ENCODE results near the gene DIS3L2.

DIS3L2 gene

GRCh38 chr2:232200195-232200594, 238.7 kb downstream of the DIS3L2 start:
- DNase-seq, result no peak

GRCh38 chr2:232203166-232203891, 241.8 kb downstream of the DIS3L2 start:
- DNase-seq, result no peak

- no peak for DNase-seq
These were observed 242.4 kb downstream of the DIS3L2 start for GRCh38 chr2:232203936-232204335.

- no peak for DNase-seq
These were observed 243.0 kb downstream of the DIS3L2 start for GRCh38 chr2:232204457-232204931.

- DNase-seq, result no peak
These were observed 245.7 kb downstream of the DIS3L2 start for GRCh38 chr2:232207174-232207573.

GRCh38 chr2:232210306-232210705, 248.8 kb downstream of the DIS3L2 start:
- no peak for DNase-seq

GRCh38 chr2:232211743-232212686, 250.5 kb downstream of the DIS3L2 start:
- no peak for DNase-seq

- no peak for DNase-seq
These were observed 251.7 kb downstream of the DIS3L2 start for GRCh38 chr2:232213176-232213575.

GRCh38 chr2:232214053-232214452, 252.5 kb downstream of the DIS3L2 start:
- DNase-seq, result no peak

GRCh38 chr2:232216028-232216427, 254.5 kb downstream of the DIS3L2 start:
- DNase-seq, result no peak

GRCh38 chr2:232218778-232219495, 257.4 kb downstream of the DIS3L2 start:
- DNase-seq, result no peak

- no peak for DNase-seq
These were observed 258.0 kb downstream of the DIS3L2 start for GRCh38 chr2:232219496-232219870.

GRCh38 chr2:232219932-232220331, 258.4 kb downstream of the DIS3L2 start:
- DNase-seq, result no peak

- no peak for DNase-seq
These were observed 263.9 kb downstream of the DIS3L2 start for GRCh38 chr2:232225429-232225828.

- no peak for DNase-seq
These were observed 264.4 kb downstream of the DIS3L2 start for GRCh38 chr2:232225895-232226294.

- no peak for DNase-seq
These were observed 266.8 kb downstream of the DIS3L2 start for GRCh38 chr2:232228332-232228731.

- no peak for DNase-seq
These were observed 267.7 kb downstream of the DIS3L2 start for GRCh38 chr2:232228971-232229894.

- DNase-seq, result no peak
These were observed 268.4 kb downstream of the DIS3L2 start for GRCh38 chr2:232229911-232230310.

- DNase-seq, result no peak
These were observed 269.0 kb downstream of the DIS3L2 start for GRCh38 chr2:232230560-232230959.

GRCh38 chr2:232231554-232231953, 270.0 kb downstream of the DIS3L2 start:
- DNase-seq, result no peak

GRCh38 chr2:232232915-232233314, 271.4 kb downstream of the DIS3L2 start:
- DNase-seq, result no peak
